Activated CD8-positive, alpha-beta memory T cell treated with anti-CD3 and anti-CD28 coated beads, Interleukin-2, amount 50 U/mL, for 1 hour (primary cell): ENCODE results near the gene HIPK3.
"Not testable (repeated sequence)": the region's sequence is repeated elsewhere in the genome, so short reads cannot be mapped to it uniquely, and the experiment has no call there.

Experiments
- DNase-seq: peaks from one replicate; pipeline ENCODE4 v3.0.0-alpha.2; 2020; ENCODE audit errors: extremely low read depth

HIPK3 gene

DNA sequence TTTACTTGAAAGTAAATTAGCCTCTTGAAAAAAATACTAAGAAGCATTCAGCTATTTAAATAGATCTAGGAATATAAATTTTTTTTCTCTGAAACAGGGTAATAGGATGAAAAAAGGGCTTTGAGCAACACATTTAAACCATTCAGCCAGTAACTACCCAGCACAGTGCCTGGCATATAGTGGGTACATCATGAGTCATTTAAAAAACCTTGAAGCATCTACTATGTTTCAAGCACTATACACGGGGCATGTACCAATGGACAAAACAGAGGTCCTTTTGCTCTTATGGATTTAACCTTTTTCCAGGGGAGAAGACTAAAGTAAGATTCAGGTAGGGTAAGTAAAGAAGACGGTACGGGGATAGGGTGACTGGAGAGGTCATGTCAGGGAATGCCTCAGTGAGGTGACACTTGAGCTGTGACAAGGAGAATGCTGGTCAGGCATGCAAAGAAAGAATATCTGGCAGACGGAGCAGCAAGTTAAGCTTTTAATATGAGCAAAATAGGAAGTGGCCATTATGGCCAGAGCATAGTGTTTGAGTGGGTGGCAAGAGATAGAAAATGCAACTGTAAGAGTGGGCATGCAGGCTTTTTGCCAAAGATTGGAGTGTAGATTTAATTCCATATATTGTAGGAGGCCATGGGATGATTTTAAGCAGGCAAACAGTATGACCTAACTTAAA lies 101.1 kb downstream of the HIPK3 start:
- DNase-seq, result no peak

DNA sequence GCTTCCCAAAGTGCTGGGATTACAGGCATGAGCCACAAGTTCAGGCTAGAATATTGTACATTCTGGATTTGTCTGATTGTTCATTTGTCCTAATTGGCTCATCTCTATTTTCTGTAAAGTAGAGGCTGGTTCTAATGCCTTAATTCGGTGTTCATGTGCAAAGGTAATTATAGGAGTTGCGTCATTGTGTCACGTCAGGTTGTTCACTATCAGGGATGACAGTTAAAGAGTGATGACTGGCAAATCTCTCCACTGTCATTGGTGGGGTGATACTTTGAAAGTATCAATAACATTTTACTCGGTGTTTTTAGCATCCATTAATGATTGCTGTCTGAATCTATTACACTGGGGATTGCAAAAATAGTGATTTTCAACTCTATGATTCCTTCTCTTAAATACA lies 103.5 kb downstream of the HIPK3 start:
- no peak for DNase-seq

DNA sequence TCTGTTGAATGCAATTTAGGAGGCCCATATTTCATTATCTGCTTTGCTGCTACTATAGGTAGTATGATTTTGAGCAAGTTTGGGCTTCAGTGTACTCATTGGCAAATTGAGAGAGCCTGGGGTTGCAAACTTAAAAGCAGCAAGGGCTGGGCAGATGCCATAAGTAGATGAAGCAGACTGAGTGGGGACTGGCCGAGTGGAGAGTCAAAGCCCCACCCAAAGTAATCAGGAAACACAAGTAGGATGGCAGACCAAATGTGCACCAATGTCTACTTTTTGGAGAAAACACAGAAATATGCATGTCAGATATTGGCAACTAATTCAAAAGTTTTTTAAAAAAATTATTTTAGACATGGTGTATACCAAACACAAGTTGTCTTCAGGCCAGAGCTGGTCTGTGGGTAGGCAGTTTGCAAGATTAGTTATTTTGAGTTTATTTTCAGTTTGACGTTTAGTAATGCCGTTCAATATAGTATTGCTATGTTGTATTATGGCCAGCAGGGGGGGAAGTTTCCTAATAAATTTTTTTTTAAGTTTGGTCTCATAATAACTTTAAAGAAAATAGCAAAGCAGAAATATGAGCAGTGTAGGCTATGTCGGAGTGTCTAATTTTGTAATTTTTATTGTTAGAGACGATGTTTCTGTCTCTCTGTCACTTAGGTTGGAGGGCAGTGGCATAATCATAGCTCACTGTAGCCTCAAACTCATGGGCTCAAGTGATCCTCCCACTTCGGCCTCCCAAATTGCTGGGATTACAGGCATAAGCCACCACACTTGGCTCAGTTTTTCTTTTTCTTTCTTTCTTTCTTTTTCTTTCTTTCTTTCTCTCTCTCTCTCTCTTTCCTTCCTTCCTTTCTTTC lies 105.1 kb downstream of the HIPK3 start:
- no peak for DNase-seq

GRCh38 chr11:33366918-33367317 lies 109.7 kb downstream of the HIPK3 start:
- no peak for DNase-seq

DNA sequence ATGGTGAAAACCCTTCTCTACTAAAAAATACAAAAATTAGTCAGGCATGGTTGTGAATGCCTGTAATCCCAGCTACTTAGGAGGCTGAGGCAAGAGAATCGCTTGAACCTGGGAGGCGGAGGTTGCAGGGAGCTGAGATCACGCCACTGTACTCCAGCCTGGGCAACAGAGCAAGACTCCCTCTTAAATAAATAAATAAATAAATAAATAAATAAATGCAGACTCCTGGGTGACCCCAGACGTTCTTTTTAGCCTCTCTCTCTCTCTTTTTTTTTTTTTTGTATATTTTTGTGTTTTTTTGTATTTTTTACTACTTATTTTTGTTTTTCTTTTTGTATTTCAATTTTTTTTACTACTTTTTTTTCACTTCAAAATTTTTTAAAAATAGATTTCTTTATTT lies 111.3 kb downstream of the HIPK3 start:
- not testable (repeated sequence) for DNase-seq

DNA sequence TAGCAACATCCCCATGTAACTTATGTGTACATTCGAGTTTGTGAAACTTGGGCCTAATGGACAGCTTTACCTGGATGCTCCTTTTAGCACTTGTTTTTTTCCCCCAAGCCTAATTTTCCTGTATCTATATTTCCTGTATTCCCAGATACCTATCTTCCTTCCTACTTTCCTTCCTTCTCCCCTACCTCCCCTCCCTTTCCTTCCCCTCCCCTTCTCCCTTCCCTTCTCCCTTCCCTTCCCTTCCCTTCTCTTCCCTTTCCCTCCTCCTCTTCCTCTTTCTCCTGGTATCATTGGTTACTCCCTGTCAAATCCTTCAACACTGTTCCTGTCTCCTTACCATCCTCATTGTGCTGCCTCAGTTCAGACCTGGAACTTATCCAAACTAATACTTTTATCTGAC lies 111.8 kb downstream of the HIPK3 start:
- DNase-seq, result no peak

- no peak for DNase-seq
Measured at GRCh38 chr11:33373636-33374035, 116.5 kb downstream of the HIPK3 start.

- no peak for DNase-seq
Measured at GRCh38 chr11:33375236-33375635, 118.1 kb downstream of the HIPK3 start.

DNA sequence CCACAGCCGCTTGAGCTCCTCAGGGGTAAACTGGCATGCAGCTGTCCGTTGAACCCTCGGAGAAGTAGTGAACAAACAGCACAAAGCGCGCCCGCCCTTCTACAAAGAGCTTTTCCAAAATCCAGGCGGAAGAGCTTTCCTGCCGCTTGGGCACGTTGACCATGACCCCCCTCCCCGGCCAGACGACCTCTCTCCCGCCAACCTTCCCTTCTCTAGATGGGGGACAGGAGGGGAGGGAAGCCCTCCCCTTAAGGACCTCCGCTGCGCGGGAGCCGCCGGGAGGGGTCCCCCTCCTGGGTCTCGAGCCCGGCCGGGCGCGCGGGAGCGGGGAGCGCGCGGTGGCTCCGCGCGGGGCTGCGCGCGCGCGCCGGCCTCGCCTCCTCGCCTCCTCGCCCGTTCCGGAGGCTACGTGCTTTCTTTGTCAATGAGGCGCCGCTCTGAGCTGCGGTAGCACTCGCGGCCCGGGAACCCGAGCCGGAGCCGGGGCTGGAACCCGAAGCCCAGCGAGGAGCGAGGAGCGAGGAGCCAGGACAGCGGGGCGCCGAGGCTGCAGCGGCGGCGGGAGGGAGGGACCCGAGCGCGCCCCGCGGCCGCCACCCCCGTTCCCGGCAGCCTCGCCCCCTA lies 118.6 kb downstream of the HIPK3 start, which contains the start of gene KIAA1549L:
Gene KIAA1549L (plus strand): TSS at position 421 of the 624 bp plus-strand sequence.
- no peak for DNase-seq

DNA sequence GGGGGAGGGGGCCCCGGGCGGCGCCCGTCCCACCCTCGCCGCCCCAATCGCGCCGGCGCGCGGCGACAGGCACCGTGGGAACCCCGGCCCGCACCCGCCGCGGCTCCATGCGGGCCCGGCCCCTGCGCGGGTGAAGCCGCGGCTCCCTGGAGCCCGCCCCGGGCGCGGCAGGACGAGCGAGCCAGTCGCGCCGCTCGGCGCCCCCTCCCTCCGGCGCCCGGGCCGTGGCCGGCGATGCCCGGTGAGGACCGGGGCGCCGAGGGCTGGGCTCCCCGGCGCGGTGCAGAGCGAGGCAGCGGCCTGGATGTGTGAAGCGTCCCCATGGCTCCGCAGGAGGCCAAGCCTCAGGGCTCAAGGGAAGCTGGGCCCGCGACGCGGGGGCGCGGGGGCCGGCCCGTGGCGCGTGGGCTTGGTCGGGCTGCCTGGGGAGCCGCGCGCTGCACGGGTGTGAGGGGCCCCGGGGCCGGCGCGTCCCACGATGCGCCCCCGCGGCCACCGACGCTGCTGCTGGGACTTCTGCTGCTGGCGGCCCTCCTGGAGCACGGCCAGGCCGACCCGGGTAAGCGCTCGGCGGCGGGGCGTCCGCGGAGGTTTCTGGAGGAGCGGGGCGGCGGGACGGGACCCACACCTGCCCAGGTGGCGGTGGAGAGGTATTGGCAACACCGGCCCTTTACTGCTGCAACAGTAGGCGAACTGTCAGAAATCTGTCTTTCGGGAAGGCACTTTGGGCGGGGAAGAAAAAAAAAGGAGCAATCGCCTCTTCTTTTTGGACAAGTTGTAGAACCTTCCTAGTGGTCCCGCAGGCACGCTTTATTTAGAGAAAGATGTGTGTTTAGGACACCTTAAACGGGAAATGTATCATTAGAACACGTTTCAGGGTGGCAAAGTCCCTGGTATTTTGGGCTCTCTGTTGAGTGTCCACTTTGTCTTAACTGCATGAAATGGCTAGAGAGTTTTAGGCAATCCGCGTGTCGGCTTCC lies 119.4 kb downstream of the HIPK3 start:
- DNase-seq, result no peak

DNA sequence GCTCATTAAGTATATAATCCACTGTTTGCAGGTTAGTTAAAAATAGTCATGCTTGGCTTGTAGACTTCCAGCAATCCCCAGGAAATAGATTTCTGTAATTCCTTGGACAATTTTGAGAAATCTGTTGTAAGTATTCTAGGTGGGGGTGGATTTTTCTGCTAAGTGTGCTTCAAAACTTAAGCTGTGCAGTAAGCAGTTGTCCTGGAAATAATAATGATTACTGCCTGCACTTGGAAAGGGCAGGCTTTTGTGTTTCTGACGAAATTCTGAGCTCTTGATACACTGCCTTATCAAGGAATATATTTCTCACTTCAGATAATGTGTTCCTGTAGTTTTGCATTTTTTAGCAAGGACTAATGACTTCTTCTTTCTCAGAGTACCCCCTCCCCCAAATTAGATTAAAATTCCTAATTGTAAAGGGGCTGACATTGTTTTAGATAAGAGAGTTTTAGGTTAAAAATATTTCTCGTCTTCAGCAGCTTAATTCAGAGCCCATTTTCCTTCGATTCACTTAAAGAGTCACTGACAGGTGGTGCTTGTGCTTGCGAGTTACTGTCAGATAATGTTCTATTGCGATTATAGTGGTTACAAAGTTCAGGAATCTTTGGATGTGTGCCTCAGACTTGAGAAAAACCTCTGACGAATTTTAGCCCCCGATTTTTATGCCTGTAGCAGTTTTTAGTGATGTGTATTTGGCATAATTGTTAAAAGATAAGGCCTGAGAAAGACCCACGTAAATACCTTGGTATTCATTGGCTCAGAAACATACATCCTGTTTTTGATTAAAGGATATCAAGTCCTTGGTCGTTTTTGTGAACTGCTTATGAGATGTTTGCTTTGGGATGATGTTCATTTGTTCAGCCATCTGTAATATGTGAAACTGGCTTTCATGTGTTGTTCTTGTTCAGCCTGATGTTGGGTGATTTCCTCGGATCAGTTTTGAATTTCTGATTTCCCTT lies 120.5 kb downstream of the HIPK3 start:
- DNase-seq, result no peak

DNA sequence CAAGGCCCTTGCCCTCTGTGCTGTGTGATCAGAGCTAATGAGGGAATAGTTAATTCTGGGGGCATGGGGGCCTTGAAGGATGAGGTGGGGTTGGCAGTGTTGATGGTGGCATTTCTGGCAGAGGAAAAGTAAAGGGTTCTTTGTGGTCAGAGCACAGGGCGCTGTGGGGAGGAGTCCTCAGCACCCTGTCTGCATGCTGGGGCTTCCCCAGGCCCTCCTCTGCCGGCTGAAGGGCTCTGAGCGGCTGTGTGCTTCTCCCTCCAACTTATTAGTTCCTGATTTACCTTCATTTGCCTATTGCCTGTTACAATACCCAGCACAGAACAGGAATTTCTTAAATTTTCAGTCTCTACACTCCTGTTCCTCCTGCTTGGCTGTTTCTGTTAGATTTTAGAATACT lies 122.8 kb downstream of the HIPK3 start:
- no peak for DNase-seq

DNA sequence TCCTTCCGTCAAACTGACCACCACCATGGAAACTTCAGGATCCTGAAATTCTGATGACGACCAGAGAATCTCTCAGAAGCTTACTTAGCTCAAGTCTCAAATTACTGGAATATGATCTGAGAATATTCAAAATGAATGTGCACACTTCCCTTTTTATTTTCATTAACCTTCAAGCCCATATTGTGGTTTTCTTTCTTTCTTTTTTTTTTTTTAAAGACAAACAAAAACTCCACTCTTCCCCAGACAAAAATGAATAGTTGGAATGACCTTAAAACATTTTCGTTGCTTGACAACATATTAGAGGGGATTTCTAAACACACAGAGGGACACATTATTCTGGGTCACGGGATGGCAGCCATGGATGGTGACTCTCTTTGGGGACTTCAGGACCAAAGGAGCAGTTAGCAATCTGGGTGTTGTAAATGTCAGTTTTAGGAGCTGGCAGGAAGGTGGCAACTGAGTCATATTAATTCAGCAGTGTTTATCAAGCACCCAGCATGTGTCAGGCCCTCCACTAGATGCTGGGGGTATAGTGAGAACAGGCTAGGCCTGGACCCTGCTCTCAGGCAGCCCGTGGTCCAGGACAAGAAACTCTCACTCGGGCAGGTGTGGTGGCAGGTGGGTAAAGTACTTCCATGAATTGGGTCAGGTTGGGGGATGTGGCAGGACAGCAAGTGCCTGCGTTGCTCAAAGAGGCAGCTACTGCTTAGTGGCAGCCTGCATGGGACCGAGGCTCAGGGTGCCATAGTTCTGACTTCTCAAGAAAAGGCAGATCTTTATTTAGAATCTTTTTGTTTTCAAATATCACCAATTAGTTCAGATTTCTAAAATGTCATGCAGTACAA lies 126.1 kb downstream of the HIPK3 start:
- no peak for DNase-seq

DNA sequence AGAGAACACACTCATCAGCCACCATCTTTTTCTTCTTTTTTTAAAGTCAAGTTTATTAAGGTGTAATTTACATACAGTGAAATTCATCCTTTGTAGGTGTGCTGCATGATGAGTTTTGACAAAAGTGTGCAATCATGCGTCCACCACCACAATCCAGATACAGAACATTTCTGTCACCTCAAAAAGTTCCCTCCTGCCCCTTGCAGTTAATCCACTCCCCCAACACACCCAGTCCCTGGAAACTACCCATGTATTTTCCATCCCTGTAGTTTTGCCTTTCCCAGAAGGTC lies 126.7 kb downstream of the HIPK3 start:
- DNase-seq, result no peak

DNA sequence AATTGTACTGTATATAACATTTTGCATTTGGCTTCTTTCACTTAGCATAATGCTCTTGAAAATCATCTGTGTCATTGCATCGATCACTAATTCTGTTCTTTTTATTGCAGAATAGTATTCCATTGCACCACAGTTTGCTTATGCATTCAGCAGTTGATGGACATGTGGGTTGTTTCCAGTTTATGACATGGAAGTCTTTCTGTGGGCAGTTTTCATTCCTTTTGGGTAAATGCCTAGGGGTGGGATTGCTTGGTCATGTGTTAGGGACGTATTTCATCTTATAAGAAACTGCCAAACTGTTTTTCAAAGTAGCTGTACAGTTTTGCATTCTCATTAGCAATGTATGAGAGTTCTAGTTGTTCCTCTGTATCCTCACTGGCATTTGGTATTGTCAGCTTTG lies 127.0 kb downstream of the HIPK3 start:
- DNase-seq, result no peak

DNA sequence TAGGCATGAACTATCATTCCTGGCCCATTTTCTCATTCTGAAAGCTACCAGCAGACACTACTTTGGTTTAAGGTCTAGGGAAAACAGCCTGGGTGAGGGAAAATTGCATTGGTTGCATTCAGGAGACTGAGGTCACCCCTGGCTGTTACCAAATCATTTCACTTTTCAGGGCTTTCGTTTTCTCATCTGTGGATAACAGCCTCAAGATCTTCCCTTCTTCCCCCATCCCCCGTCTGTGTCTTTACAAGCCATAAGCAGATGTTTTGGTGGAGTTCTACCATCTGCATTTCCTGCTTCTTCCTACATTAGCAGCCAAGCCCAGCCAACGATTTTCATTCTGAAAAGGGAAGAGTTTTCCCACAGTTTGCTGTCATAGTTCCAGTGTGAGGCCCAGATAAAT lies 130.4 kb downstream of the HIPK3 start:
- no peak for DNase-seq

- DNase-seq, result no peak
Measured at GRCh38 chr11:33387996-33388395, 130.8 kb downstream of the HIPK3 start.

DNA sequence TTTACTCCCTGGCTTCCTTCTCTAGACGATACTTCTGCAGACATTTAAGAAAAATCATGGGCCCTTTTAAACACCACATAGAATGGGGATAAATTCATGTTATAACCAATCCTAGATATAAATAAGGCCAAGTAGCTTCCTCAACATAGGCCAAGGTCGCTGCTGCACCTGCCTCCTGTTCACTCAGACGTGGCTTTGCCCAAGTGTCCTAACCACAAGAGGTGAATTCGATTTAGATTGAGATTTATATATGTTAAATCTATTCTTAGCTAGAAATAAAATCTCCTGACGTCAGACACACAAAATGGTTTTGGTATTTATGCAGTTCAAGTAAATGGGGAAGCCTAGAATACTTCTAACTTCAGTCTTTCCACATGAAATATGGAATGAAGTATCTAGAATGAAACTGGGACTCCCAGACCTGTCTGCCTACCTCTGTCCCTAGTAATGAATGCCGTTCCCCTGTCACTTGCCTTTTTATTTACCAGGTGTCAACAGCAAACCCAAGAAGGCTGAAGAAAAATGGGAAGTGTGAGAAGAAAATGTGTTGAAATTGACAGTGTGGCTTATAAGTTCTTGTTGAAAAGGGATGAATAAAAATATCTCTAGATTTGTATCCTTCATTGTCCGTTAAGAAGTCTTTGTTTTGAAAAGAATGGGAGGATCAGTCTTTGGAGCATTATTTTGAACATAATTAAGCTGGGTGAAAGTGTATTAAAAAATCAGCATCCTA lies 131.8 kb downstream of the HIPK3 start:
- no peak for DNase-seq

GRCh38 chr11:33389635-33390034 lies 132.5 kb downstream of the HIPK3 start:
- DNase-seq, result no peak
